ENCODE measurements around the gene TMEM127. TPM values are rescaled to one million over a fixed set of nuclear protein-coding genes. Genes with fewer than 3 reads are reported as not detected.
A peak's percentile ranks its signal among the peaks of the same experiment; 100 is the strongest.

The TMEM127 gene
- total RNA-seq, 1 experiment from 2014 or later: 25.5 TPM

- no peaks in the 10 kb centered on the region for H3K27me3 ChIP-seq (replicated peaks; ENCODE audit: insufficient read depth, low read depth, low read length, poor library complexity)
- H3K27ac ChIP-seq (ENCODE audit: low read depth, low read length, poor library complexity, severe bottlenecking): peak overlapping the region; percentile 67
- TF ChIP-seq, protein P1, sequence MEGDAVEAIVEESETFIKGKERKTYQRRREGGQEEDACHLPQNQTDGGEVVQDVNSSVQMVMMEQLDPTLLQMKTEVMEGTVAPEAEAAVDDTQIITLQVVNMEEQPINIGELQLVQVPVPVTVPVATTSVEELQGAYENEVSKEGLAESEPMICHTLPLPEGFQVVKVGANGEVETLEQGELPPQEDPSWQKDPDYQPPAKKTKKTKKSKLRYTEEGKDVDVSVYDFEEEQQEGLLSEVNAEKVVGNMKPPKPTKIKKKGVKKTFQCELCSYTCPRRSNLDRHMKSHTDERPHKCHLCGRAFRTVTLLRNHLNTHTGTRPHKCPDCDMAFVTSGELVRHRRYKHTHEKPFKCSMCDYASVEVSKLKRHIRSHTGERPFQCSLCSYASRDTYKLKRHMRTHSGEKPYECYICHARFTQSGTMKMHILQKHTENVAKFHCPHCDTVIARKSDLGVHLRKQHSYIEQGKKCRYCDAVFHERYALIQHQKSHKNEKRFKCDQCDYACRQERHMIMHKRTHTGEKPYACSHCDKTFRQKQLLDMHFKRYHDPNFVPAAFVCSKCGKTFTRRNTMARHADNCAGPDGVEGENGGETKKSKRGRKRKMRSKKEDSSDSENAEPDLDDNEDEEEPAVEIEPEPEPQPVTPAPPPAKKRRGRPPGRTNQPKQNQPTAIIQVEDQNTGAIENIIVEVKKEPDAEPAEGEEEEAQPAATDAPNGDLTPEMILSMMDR (conservative IDR thresholded peaks at IDR 0.05; ENCODE audit: low read depth, low read length): no peak
- no peak for TF ChIP-seq EZH2 (IDR thresholded peaks at IDR 0.05; ENCODE audit: borderline replicate concordance, low read depth, low read length, poor library complexity, severe bottlenecking)
- no peaks in the 10 kb centered on the region for H3K36me3 ChIP-seq (ENCODE audit: insufficient read depth, low read length, poor library complexity, severe bottlenecking)
- peak; percentile 43 for DNase-seq (ENCODE audit: low spot score)
- H3K4me1 ChIP-seq (ENCODE audit: insufficient read depth, low read length, poor library complexity, severe bottlenecking): peaks cover 7% of the 10 kb centered on the region
- H3K4me3 ChIP-seq (ENCODE audit: low read depth, low read length, poor library complexity, severe bottlenecking): no peak overlapping the region
- no peaks in the 10 kb centered on the region for H3K9me3 ChIP-seq (ENCODE audit: low read depth, low read length, poor library complexity, severe bottlenecking)
- CTCF ChIA-PET: interaction anchor here (0.5 to 0.6 kb wide), 2 partner anchors 25 to 35 kb away, joined by 10 read pairs; no protein-coding TSS in a partner anchor
- POLR2A ChIA-PET (ENCODE audit: low non-redundant PET): no interaction called here
- no TSS peak for BruUV-seq (replicated peaks)
- intact Hi-C loops (cut with micrococcal nuclease; ENCODE audit: unreplicated experiment): no loop called here
These were observed 23.7 kb downstream of the TMEM127 start for GRCh38 chr2:96241900-96242611.

DNA sequence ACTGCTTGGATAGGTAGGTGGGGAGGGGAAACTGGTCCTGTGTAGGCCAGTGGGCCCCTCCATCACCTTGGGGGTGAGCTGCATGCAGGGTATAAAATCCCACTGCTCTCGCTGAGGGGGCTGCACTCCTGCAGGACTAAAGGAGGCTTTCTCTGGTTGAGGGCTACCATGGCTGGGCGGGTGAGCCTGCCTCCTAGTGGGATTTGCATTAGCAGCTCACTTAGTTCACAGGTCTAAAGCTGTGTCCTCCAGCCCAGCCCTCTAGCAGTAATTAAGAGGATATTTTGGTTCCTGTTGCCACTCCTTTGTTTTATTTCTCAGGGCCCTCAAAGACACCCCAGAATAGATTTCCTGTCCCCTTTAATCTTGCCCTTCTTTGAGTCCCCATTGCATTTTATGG is 24.6 kb downstream of the TMEM127 start:
- Histone ChIP-seq H3K27ac (ENCODE audit: low read depth, low read length, poor library complexity, severe bottlenecking) (no peak overlapping the region), H3K4me3 (ENCODE audit: low read depth, low read length, poor library complexity, severe bottlenecking) (no peak overlapping the region), H3K4me1 (ENCODE audit: insufficient read depth, low read length, poor library complexity, severe bottlenecking) (peaks cover 7% of the 10 kb centered on the region), H3K36me3 (ENCODE audit: insufficient read depth, low read length, poor library complexity, severe bottlenecking) (no peaks in the 10 kb centered on the region), H3K27me3 (replicated peaks; ENCODE audit: insufficient read depth, low read depth, low read length, poor library complexity) (no peaks in the 10 kb centered on the region), H3K9me3 (ENCODE audit: low read depth, low read length, poor library complexity, severe bottlenecking) (no peaks in the 10 kb centered on the region)
- no TSS peak for BruUV-seq (replicated peaks)
- no peak for DNase-seq (ENCODE audit: low spot score)
- intact Hi-C loops (cut with micrococcal nuclease; ENCODE audit: unreplicated experiment): no loop called here
- no peak for TF ChIP-seq EZH2 (IDR thresholded peaks at IDR 0.05; ENCODE audit: borderline replicate concordance, low read depth, low read length, poor library complexity, severe bottlenecking)
- TF ChIP-seq, protein P1 (conservative IDR thresholded peaks at IDR 0.05; ENCODE audit: low read depth, low read length): no peak
- ChIA-PET POLR2A (ENCODE audit: low non-redundant PET) (no interaction called here), CTCF (interaction anchor here (0.5 kb wide), 1 partner anchor 34 kb away, joined by 10 read pairs; no protein-coding TSS in a partner anchor)

- Histone ChIP-seq H3K4me3 (ENCODE audit: low read depth, low read length, poor library complexity, severe bottlenecking) (no peak overlapping the region), H3K27me3 (replicated peaks; ENCODE audit: insufficient read depth, low read depth, low read length, poor library complexity) (no peaks in the 10 kb centered on the region), H3K9me3 (ENCODE audit: low read depth, low read length, poor library complexity, severe bottlenecking) (no peaks in the 10 kb centered on the region), H3K4me1 (ENCODE audit: insufficient read depth, low read length, poor library complexity, severe bottlenecking) (peaks cover 7% of the 10 kb centered on the region), H3K36me3 (ENCODE audit: insufficient read depth, low read length, poor library complexity, severe bottlenecking) (no peaks in the 10 kb centered on the region), H3K27ac (ENCODE audit: low read depth, low read length, poor library complexity, severe bottlenecking) (no peak overlapping the region)
- intact Hi-C loops (cut with micrococcal nuclease; ENCODE audit: unreplicated experiment): no loop called here
- POLR2A ChIA-PET (ENCODE audit: low non-redundant PET): no interaction called here
- CTCF ChIA-PET: no interaction called here
- no peak for DNase-seq (ENCODE audit: low spot score)
- TF ChIP-seq, protein P1 (conservative IDR thresholded peaks at IDR 0.05; ENCODE audit: low read depth, low read length): no peak
- no peak for TF ChIP-seq EZH2 (IDR thresholded peaks at IDR 0.05; ENCODE audit: borderline replicate concordance, low read depth, low read length, poor library complexity, severe bottlenecking)
- BruUV-seq (replicated peaks): no TSS peak
These were observed 25.3 kb downstream of the TMEM127 start for GRCh38 chr2:96240341-96241038.
